ENCODE measurements around the gene TMTC1.

- TF ChIP-seq POLR2AphosphoS5 (IDR thresholded peaks at IDR 0.05; ENCODE audit: low read depth, low read length) (no peak), TCF12 (IDR thresholded peaks at IDR 0.05; ENCODE audit: low read depth, low read length) (no peak), POLR2A (IDR thresholded peaks at IDR 0.05; ENCODE audit: control extremely low read depth in 1 of 2, low read depth in 2 of 2, low read length in 2 of 2) (no peak), CTCF (IDR thresholded peaks at IDR 0.05; ENCODE audit: control extremely low read depth in 1 of 3, insufficient read depth in 1 of 3, low read depth in 1 of 3, low read length in 3 of 3) (no peak), SIN3A (conservative IDR thresholded peaks at IDR 0.05 in 1 of 2, IDR thresholded peaks at IDR 0.05 in 1 of 2; ENCODE audit: low read depth in 1 of 2, low read length in 2 of 2) (no peak), ZNF274 (IDR thresholded peaks at IDR 0.05; ENCODE audit: borderline replicate concordance, extremely low read depth, low read length) (no peak), TAF1 (IDR thresholded peaks at IDR 0.05; ENCODE audit: low read depth, low read length) (no peak), RBBP5 (IDR thresholded peaks at IDR 0.05; ENCODE audit: borderline replicate concordance, low read depth, low read length) (no peak)
Measured at GRCh38 chr12:29796823-29797263, 13.1 kb upstream of the TMTC1 start.
